Right cardiac atrium (tissue), 5 donors: ENCODE measurements around the gene FRMD1. TPM values are rescaled to one million over a fixed set of nuclear protein-coding genes. Genes with fewer than 3 reads are reported as not detected.

Experiments
- ATAC-seq, 2 donors: fragments of 200-7000 bp; cut with Tn5 transposase; one replicate each; pipeline versions ENCODE4 v1.8.0 to v1.9.1; 2020; ENCODE audit warnings: moderate library complexity in 2 of 2, mild to moderate bottlenecking in 1 of 2
- DNase-seq, 3 donors: peaks; one replicate each; pipeline ENCODE4 v3.0.0-alpha.2; 2020
- H3K27ac ChIP-seq: one replicate; pipeline ENCODE4 v1.5.1; 2013; ENCODE audit warnings: mild to moderate bottlenecking, low read length, control low read depth, moderate library complexity
- H3K27me3 ChIP-seq: one replicate; pipeline ENCODE4 v1.6.1; 2013; ENCODE audit not compliant: control insufficient read depth, insufficient read depth
- H3K4me1 ChIP-seq: one replicate; pipeline ENCODE4 v1.6.1; 2013; ENCODE audit warnings: low read length; ENCODE audit not compliant: control insufficient read depth, insufficient read depth
- H3K4me3 ChIP-seq: one replicate; pipeline ENCODE4 v1.5.1; 2013; ENCODE audit warnings: low read length, control low read depth
- H3K9me3 ChIP-seq: one replicate; pipeline ENCODE4 v1.6.1; 2013; ENCODE audit warnings: low read length; ENCODE audit not compliant: control insufficient read depth
- WGBS: extraction: QIAGEN DNeasy Blood & Tissue Kit; methylation state at CpG from one replicate; pipeline ENCODE4 v1.1.7; 2013; 5-methylcytosine and 5-hydroxymethylcytosine counted together
- intact Hi-C, 4 donors: fragments of 100-400 bp; cut with DNase I; formaldehyde crosslinking; loops; one replicate each; pipeline versions ENCODE4 v1.11.0 to v1.14.0; 2022 to 2023
- polyA plus RNA-seq: library from polyadenylated mRNA; stranded (reverse); fragments of 200-250 nt; gene quantifications from one replicate; pipeline ENCODE4 v1.2.3, GENCODE V29; 2013
- total RNA-seq, 4 donors: library from RNA; stranded (reverse); fragmentation: NEBNext Ultra II Directional; extraction: Animal tissue kit (Norgen Biotek cat#: 25700); gene quantifications; one replicate each; pipeline ENCODE4 v1.2.1, GENCODE V29; 2021
- donor health status: healthy with polysubstance abuse.
- donor health status: DM: no; HTN: yes; CAD: no.
- donor health status: DM: no; HTN: no; CAD: no.
- donor health status: DM: no; HTN: yes; CAD: no; lungs with severe emphysema.
- donor health status: DM: yes; HTN: yes; CAD: no.

FRMD1 gene
- total and polyA plus RNA-seq, 5 donors, result 0.07 to 0.31 TPM; not detected in 3

DNA sequence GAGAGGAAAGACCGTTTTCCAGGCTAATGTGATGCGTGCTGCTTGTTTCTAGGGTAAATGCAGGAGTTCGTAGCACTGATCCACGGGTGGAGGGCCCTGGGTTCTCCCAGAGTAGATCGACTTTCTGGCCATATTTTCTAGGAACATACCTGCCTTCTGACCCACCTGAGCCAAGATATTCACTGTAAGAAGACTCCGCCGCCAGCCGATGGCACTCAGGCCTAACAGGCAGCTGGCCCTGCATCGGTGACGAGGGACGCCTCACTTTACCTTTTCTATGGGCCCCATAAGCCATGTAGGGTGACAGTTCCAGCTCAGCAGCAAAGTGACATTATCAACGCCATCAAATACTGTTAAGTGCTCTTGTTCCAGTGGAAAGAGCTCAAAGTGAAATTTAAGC, 30.2 kb upstream of the FRMD1 start:
- whole genome bisulfite sequencing, result 95% methylated on average over 12 of the region's 12 CpGs

GRCh38 chr6:168107191-168107983, 28.4 kb upstream of the FRMD1 start:
- Histone ChIP-seq H3K27me3 (no peaks in the 10 kb centered on the region), H3K4me1 (no peaks in the 10 kb centered on the region), H3K4me3 (no peak overlapping the region), H3K27ac (no peak overlapping the region), H3K9me3 (no peaks in the 10 kb centered on the region)
- ATAC-seq (peak in 1 of 2 donors; percentile 35), DNase-seq (peak in 1 of 3 donors; percentile 47)
- 61% methylated on average over 8 of the region's 8 CpGs for WGBS
- intact Hi-C loops, result no loop called here

More for the DNA sequence above, 30.2 kb upstream of the FRMD1 start:
- H3K4me3 ChIP-seq, result no peak overlapping the region
- DNase-seq, result no peak
- no peaks in the 10 kb centered on the region for H3K27me3 ChIP-seq
- H3K9me3 ChIP-seq, result no peaks in the 10 kb centered on the region
- intact Hi-C loops, result no loop called here
- no peak for ATAC-seq
- H3K27ac ChIP-seq, result no peak overlapping the region
- no peaks in the 10 kb centered on the region for H3K4me1 ChIP-seq

- Histone ChIP-seq H3K27ac (no peak overlapping the region), H3K4me3 (no peak overlapping the region), H3K27me3 (no peaks in the 10 kb centered on the region), H3K9me3 (no peaks in the 10 kb centered on the region), H3K4me1 (no peaks in the 10 kb centered on the region)
- no peak for DNase-seq
- no peak for ATAC-seq
- 92% methylated on average over 3 of the region's 3 CpGs for WGBS
- intact Hi-C loops, result no loop called here
These were observed 27.6 kb upstream of the FRMD1 start for GRCh38 chr6:168106633-168107005.

- no peaks in the 10 kb centered on the region for H3K27me3 ChIP-seq
- intact Hi-C loops, result no loop called here
- H3K27ac ChIP-seq, result no peak overlapping the region
- no peaks in the 10 kb centered on the region for H3K4me1 ChIP-seq
- no peaks in the 10 kb centered on the region for H3K9me3 ChIP-seq
- 79% methylated on average over 12 of the region's 12 CpGs for WGBS
- DNase-seq, result peak in 1 of 3 donors; percentile 19
- ATAC-seq, result no peak
- no peak overlapping the region for H3K4me3 ChIP-seq
These were observed 27.0 kb upstream of the FRMD1 start for GRCh38 chr6:168105813-168106632.

- ATAC-seq (no peak), DNase-seq (no peak)
- 93% methylated on average over 10 of the region's 10 CpGs for WGBS
- no peaks in the 10 kb centered on the region for H3K9me3 ChIP-seq
- intact Hi-C loops, result no loop called here
- no peaks in the 10 kb centered on the region for H3K27me3 ChIP-seq
- H3K27ac ChIP-seq, result no peak overlapping the region
- H3K4me3 ChIP-seq, result no peak overlapping the region
- H3K4me1 ChIP-seq, result no peaks in the 10 kb centered on the region
These were observed 25.6 kb upstream of the FRMD1 start for GRCh38 chr6:168104636-168105035.

- Histone ChIP-seq H3K4me1 (no peaks in the 10 kb centered on the region), H3K4me3 (no peak overlapping the region), H3K27ac (no peak overlapping the region), H3K27me3 (no peaks in the 10 kb centered on the region), H3K9me3 (no peaks in the 10 kb centered on the region)
- intact Hi-C loops, result no loop called here
- 80% methylated on average over 19 of the region's 19 CpGs for WGBS
- no peak for DNase-seq
- no peak for ATAC-seq
These were observed 24.2 kb upstream of the FRMD1 start for GRCh38 chr6:168103050-168103830.

- ATAC-seq, result no peak
- WGBS, result 79% methylated on average over 10 of the region's 10 CpGs
These were observed 23.4 kb upstream of the FRMD1 start for GRCh38 chr6:168102315-168102985.

DNA sequence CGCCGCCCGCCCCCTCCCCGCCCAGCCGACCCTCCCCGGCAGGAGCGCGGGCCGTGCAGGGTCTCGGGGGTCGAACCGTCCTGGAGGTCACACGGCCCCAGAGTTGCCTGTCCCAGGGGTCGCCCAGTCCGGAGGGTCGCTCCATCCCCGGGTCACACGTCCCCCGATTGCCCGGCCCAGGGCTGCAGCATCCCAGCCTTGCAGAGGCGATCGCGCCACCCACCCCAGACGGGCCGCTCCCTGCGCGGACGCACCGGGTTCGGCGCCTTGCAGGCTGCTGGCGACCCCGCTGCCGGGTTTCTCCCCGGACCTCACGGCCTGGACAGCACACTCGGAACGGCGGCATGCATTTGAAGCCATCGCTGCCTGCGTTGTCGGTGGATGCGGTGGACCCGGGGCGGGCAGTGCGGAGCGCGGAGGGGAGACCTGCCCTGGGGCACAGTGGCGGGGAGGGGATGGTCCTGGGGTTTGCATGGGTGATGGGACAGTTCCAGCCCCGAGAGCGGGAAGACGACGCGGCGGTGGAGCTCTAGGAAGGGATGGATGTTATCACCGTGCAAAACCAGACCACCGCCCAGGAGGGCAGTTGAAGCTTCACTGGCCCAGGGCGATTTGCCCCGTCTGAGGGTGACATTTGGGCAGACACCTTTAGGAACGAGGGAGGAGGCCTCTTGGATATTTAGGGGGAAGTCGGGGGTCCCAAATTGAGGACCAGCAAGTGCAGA, 22.7 kb upstream of the FRMD1 start:
- ATAC-seq (no peak), DNase-seq (peak in 1 of 3 donors; percentile 46)
- no peaks in the 10 kb centered on the region for H3K9me3 ChIP-seq
- peak overlapping the region; percentile 6 for H3K4me3 ChIP-seq
- no peaks in the 10 kb centered on the region for H3K27me3 ChIP-seq
- WGBS, result 21% methylated on average over 61 of the region's 61 CpGs
- H3K27ac ChIP-seq, result no peak overlapping the region
- no peaks in the 10 kb centered on the region for H3K4me1 ChIP-seq
- intact Hi-C loops, result no loop called here

More at GRCh38 chr6:168102315-168102985, 23.4 kb upstream of the FRMD1 start:
- Histone ChIP-seq H3K27ac (no peak overlapping the region), H3K27me3 (no peaks in the 10 kb centered on the region), H3K9me3 (no peaks in the 10 kb centered on the region), H3K4me3 (no peak overlapping the region), H3K4me1 (no peaks in the 10 kb centered on the region)
- intact Hi-C loops, result no loop called here
- no peak for DNase-seq

DNA sequence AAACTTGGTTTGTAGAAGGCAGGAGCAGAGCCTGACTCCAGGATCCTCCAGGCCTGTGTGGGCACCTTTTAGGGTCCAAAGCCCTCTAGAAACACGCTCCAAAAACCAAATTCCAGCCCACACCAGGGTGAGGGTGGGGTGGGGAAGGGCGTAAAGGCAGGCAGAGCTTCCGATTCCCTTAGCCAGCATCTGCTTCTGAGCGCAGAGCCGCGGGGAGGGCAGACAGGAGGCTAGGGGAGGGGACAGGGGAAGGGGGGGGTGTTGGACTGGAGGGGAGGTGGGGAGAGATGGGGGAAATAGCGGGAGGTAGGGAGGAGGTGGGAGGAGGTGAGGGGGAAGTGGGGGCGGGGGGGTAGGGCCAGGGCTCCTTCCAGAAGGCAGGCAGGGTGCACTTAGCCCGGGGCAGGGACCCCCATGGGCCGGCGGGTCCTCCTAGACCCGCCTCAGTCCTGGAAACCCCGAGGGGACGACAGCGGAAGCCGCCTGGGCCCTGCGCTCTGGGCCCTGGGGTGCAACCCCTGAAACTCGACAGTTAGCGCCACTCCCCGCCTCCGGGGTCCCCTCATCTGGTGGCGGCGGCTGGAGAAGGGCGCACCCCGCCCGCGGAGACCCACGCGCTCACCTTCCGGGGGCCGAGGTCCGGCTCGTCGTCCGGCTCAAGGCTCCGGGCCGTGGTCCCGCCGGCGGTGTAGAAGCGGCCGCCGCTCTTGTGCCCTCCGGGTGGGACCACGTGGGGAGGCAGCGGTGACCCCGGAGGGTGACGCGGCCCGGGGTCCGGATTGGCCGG, 22.0 kb upstream of the FRMD1 start:
- Histone ChIP-seq H3K27me3 (no peaks in the 10 kb centered on the region), H3K27ac (no peak overlapping the region), H3K4me3 (peak overlapping the region; percentile 6), H3K9me3 (no peaks in the 10 kb centered on the region), H3K4me1 (no peaks in the 10 kb centered on the region)
- intact Hi-C loops, result no loop called here
- DNase-seq (peak in 1 of 3 donors; percentile 26), ATAC-seq (no peak)
- 12% methylated on average over 52 of the region's 52 CpGs for WGBS
